ENCODE measurements around the gene TBPL1.
"Not testable (repeated sequence)": the region's sequence is repeated elsewhere in the genome, so short reads cannot be mapped to it uniquely, and the experiment has no call there.

The TBPL1 gene

DNA sequence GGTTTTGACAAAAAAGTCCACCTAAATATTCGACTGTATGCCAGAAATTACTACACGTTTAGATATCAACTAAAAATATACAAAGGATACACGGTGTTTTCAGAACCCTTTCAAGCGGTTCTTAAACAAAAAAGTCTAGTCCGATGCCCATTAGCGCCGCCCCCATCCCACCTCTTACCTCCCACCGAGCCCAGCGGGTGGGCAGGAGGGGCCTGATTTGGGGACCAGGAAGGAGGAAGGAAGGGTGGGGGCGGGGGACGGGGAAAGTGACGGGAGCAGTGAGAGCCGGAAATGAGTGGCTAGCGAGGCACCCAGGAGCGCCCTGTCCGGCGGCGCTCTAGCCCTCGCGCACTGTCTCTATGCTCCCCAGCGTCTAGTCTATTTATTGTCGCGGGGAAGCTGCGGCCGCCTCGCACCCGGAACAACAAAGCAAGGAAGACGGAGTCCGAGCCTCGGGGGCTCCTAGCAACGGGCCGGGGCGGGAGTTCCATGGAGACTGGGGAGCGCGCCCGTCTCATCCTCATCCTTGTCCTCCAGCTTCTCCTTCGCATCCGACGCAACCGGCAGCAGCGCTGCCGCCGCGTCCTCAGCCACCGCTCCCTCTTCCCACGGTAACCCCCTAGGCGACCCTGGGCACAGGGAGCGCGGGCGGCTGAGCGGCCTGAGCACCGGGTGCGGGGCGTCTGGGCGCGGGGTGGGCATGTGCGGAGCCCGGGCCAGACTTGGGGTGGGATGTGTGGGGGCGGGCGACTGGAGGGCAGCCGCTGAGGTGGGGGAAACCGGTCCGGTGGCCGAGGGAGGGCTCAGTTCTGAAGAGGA, at the start of gene TBPL1:
TSS of gene TBPL1 (plus strand) at position 410 of the 819 bp plus-strand sequence. CDS start 26,902 bp downstream, outside the sequence.
- DNase-seq (ENCODE audit: low spot score) = peak; percentile 96

DNA sequence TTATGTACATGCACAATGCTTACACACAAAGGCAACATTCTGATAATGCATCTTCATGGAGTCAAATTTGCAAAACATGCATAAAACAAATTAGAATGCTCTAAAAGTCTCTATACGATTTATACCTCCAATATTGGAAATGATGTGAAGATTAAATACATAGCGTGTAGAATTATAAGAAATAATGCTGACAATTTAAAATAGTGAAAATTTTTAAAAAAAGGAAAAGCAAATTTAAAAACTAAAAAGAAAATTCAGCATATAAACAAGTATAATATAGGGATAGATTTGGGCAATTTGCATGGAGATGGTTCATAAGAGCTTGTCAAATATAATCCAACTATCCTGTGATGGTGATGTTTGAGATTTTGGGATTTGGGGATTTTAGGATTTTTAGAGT, 49.2 kb upstream of the TBPL1 start:
- DNase-seq (ENCODE audit: low spot score) = no peak

DNA sequence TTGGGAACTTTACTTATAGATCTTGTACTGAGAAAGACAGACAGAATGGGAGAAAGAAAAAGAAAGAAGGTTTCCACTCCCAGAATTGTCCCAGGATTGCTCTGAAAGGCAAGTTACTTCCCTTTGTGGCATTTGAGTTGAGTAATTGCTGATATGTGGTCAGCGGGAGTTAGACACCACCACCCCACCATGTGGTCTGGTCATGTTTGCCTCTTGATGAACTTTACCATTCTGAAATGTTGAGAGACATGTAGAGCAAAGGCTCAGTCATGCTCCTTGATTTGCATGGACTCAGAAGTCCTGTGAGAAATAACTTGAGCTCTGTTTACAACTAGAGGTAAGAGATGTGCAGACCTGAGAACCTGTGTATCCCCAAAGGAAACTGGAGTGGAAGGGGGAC, 47.0 kb upstream of the TBPL1 start:
- DNase-seq (ENCODE audit: low spot score) = no peak

DNA sequence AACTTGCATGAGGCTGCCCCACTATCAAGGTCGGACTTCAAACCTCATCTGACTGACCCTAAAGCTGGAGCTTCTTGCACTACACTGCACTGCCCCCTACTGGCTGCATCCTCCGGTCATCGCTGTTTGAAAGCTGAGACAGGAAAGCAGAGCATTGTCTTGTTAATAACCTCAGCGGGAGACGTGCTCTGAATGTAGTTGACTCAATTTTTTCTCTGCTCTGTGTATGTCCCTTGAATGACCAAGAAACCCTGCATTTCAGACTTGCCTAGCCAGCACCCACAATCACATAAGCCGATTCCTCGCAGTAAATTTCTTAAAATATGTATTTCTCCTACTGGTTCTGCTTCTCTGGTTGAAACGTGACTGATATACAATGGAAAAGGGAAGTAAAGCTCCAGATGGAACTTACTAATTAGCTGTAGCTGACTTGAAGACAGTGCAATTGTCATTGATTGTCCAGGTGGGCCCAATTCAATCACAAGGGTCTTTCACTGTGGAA, 36.3 kb upstream of the TBPL1 start:
- peak; percentile 93 for DNase-seq (ENCODE audit: low spot score)

DNA sequence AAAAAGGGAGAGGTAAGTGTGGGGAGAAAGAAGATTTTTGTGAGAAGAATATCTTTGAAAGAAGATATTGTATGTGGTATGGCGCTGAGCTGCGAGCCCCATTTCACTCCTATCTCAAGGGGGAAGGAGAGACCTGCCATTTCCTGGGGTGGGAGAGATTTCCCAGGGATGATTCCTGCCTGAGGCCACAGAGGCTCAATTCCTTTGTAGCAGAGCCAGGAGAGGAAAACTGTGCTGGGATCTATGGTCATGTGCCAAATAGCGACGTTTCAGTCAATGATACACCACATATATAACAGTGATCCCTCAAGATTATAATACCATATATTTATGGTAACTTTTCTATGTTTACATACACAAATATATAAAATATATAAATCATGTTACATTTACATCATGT, 35.2 kb upstream of the TBPL1 start:
- no peak for DNase-seq (ENCODE audit: low spot score)

DNA sequence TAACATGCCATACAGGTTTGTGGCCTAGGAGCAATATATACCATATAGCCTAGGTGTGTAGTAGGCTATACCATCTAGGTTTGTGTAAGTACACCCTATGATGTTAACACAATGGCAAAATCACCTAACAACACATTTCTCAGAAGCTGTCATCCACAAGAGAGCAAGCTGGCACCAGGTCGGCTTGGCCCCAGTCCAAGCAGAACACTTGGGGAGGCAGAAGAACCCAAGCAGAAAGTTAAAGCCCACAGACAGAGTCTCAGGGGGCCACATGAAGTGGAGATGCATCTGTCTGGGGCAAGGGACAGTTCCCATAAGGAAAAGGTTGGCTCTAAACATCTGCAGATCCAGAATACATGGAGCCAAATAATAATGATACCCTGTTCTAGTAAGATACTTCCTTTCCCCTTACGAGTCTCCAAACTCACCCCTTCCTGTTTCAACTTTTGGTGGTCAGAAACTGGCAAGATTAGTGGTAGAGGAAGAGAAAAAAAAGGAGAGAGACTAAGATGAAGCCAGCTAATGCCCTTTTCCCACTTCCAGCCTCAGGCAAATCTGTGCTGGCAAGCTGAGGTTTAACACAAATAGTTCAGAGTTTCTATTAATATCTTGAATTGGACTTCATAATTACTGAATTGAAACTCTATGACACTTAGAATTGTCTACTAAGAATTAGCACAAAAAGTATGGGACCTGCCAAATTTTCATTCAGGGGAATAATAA, 34.7 kb upstream of the TBPL1 start:
- DNase-seq (ENCODE audit: low spot score) = no peak

DNA sequence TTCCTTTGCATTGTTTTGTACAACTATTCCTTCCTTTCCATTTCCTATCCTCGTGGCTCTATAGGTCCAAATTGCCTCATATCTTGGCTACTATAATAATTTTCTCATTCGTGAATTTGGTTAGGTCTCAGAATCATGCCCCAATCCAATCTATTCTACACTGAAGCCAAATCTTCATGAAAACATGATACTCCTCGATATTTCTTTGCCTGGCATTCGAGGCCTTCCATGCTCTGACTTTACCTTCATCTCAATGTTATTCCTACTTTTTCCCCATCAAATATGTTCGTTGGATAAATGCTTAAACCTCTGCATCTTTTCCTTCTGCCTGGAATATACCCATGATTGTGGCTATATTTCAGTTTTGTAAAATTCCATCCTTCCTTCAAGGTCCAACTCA, 33.7 kb upstream of the TBPL1 start:
- DNase-seq (ENCODE audit: low spot score) = no peak

DNA sequence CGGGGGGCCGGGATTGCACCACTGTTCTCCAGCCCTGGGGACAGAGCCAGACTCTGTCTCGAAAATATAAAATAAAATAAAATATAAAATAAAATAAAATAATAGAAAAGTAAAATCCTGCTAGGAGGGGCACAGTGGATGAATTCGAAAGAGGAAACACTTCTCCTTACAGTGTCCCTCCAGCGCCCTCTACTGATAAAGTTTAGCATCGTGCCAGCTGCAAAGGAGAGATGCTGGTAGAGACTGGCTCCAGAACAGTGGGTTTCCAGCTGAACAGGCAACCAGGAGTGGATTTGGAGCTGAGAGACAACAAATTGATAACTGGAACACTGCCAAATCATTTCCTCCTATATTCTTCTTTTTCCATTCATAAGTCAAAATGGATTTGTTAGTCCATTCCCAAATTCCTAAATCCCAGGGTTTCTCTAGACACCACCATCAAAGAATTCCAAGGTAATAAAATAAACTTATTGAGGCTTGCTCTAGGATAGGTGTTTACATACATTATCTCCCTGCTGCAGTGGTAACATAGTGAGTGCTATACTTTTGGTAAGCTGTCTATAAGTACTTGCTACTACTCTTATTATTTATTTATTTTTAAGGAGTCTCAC, 31.7 kb upstream of the TBPL1 start:
- DNase-seq (ENCODE audit: low spot score) = peak; percentile 78

DNA sequence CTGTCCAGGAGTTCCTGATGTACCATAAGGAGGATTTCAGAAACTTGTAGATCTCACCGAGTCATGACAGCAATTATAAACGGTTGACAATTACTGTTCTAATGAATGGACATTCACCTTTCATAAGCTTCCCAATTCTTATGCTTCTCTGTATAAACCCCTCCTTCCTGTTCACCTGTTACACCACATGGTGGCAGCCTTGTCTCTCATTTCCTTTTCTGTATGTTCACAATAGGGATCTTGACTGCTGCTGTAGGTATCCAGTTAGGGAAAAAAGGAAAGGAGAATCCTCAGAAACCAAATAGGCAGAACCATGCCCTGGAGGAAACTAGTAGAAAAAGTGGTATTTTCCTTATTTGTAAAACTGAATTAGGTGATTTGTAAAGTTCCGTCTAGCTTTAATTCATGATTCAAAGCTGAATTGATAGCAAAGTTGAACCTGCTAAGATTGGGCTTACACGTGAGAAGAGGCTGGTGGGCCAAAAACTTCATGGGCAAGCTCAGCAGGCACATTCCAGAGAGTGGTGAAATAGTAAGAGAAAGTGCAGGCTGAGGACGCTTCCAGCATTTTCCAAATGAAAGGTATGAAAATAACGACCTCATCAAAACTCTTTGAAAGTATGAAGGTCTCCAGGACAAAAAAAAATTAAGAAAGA, 29.0 kb upstream of the TBPL1 start:
- peak; percentile 58 for DNase-seq (ENCODE audit: low spot score)

DNA sequence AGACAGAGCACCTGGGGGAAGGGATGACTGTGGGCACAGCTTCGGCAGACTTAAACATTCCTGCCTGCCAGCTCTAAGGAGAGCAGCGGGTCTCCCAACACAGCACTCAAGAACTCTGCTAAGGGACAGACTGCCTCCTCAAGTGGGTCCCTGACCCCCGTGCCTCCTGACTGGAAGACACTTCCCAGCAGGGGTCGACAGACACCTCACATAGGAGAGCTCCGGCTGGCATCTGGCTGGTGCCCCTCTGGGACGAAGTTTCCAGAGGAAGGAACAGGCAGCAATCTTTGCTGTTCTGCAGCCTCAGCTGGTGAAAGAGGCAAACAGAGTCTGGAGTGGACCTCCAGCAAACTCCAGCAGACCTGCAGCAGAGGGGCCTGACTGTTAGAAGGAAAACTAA, 21.8 kb upstream of the TBPL1 start:
- not testable (repeated sequence) for DNase-seq (ENCODE audit: low spot score)

DNA sequence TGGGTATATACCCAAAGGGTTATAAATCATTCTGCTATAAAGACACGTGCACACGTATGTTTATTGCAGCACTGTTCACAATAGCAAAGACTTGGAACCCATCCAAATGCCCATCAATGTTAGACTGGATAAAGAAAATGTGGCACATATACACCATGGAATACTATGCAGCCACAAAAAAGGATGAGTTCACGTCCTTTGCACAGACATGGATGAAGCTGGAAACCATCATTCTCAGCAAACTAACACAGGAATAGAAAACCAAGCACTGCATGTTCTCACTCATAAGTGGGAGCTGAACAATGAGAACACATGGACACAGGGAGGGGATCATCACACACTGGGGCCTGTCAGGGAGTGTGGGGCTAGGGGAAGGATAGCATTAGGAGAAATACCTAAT, 16.7 kb upstream of the TBPL1 start:
- not testable (repeated sequence) for DNase-seq (ENCODE audit: low spot score)

DNA sequence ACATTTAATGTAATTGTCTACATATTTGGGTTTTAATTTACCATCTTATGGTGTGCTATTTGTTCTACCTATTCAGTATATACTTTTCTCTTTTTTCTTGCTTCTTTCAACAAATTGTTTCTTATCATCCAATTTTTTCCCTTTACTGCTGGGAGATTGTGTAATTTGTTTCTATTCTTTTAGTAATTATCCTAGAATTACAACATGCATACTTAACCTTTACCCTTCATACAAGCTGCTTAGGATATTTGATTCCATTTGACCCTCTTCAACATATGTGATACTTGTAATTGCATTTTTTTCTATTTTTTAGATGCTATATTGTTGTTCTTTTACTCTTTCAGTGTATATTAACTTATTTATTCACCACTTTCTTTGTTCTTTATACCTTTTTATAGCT, 15.1 kb upstream of the TBPL1 start:
- DNase-seq (ENCODE audit: low spot score) = no peak

DNA sequence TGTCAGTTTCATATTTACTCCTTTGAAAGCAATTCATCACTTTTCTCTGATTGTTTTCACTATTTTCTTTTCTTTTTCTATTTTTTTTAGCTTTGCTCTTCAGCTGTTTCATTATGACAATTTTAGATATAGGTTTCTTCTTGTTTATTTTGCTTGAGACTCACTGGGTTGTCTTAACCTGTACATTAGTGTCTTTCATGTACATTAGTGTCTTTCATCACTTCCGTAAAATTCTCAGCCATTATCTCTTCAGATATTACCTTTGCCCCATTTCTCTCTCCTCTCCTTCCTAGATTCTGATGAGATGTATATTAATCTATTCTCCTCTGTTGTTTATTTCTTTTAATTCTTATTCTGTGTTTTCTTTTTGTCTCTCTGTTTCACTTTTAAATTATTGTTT, 14.5 kb upstream of the TBPL1 start:
- no peak for DNase-seq (ENCODE audit: low spot score)

DNA sequence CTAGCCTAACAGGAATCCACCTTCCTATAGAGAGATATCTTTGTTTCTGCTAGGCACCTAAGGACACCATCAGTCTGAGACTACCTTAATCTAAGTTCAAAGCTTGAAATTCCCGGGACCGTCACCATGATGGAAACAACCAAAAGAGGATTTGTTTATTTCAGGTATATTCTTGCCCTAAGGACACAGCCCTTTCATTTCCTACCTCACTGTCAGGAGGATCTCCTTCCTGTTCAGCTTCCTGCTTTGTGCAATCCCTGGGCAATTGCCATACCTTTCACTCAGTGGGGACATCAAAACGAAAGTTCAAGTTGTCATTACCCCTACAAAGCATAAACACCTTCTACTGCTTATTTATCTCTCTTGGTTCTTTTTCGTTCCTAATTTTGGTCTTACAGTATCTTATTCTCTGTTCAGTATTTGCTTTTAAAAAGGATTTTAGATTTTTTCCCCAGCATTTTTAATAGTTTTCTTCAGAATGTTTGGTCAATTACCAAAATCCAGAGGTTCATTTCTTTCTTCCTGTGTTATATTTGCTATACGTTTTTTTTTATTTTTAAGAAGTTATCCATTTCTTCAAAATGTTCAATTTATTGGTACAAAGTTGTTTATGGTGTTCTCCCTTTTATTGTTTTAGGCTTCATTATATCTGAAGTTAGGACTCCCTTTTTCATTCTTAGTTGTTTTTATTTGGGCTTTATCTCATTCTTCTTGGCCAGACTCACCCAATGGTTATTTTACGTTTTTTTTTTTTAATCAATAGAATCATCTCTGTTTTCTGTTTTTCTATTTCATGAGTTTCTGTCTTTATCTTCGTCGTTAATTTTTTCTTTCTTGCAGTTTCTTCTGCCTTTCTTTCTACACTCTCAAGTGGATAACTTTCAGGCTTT, 13.0 kb upstream of the TBPL1 start:
- no peak for DNase-seq (ENCODE audit: low spot score)

DNA sequence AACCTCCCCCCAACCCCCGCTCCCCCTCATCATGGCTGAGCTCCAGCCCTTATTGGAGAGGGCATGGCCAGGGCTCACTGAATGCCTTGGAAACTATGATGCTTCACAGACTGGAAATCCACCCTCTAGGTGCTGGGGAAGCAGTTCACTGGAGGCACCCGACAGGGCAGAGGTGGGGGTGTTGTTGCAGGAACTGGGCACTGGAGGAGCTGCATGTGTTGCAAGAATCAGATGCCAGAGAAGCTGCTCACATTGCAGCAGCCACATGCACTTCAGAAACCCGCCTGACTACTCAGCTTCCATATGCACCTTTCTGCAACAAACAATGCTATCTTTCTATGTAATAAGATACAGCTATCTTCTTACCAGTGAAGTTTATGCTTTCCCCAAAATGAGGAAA, 7.9 kb upstream of the TBPL1 start:
- no peak for DNase-seq (ENCODE audit: low spot score)

DNA sequence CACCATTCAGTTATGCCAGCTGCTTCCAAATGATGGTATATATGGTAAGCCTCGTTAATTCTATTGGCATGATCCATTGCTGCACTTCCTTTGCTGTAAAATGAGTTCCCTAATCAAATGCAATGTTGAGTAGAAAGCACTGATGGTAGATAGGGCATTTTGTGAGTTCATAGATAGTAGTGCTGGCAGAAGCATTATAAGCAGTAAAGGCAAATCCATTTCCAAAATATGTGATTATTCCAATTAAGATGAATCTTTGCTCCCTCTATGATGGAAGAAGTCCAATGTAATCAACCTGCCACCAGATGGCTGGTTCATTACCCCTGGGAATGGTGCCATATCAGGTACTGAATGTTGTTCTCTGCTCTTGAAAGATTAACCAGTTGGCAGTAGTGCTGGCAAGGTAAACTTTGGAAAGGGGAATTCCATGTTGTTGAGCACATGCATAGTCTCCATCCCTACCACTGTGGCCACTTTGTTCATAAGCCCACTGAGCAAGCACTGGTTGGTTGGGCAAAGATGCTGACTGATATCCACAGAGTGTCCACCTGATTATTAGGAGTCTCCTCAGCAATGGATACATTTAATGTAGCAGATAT, 5.6 kb upstream of the TBPL1 start:
- no peak for DNase-seq (ENCODE audit: low spot score)

DNA sequence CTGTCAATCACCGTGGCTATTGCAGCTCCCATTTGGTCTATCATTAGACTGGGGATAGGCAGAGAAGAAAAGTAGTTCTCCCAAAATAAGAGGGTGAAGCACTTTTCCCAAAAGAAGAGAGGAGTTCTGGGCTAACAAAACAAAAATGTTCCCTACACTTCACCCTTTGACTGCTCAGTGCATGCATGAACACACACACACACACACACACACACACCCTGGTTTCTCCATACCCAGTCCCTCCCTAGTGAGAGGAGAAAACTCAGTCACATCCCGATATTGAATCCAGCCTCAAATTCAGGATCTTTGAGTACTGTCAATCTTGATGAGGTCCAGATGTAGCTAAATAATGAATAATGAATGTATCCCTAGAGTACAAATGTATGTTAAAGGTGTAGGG, 4.6 kb upstream of the TBPL1 start:
- no peak for DNase-seq (ENCODE audit: low spot score)

DNA sequence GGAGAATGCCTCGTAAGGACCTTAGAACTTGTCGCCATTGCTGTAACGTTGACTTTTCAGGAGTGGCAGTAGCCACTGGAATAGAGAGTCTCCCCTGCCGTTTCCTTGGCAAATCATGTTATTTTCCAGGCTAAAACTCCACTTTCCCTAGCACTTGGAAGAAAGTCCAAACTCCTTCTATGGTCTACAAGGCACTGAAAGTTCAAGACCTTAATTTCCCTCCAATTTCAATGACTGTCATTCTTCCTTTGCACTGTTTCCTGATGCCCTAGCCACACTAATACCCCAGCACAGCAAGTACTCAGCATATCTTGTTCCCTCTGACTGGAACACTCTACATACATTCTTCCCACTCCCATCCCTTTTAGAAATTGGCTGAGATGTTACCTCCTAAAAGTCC, 1.8 kb upstream of the TBPL1 start:
- DNase-seq (ENCODE audit: low spot score) = no peak

DNA sequence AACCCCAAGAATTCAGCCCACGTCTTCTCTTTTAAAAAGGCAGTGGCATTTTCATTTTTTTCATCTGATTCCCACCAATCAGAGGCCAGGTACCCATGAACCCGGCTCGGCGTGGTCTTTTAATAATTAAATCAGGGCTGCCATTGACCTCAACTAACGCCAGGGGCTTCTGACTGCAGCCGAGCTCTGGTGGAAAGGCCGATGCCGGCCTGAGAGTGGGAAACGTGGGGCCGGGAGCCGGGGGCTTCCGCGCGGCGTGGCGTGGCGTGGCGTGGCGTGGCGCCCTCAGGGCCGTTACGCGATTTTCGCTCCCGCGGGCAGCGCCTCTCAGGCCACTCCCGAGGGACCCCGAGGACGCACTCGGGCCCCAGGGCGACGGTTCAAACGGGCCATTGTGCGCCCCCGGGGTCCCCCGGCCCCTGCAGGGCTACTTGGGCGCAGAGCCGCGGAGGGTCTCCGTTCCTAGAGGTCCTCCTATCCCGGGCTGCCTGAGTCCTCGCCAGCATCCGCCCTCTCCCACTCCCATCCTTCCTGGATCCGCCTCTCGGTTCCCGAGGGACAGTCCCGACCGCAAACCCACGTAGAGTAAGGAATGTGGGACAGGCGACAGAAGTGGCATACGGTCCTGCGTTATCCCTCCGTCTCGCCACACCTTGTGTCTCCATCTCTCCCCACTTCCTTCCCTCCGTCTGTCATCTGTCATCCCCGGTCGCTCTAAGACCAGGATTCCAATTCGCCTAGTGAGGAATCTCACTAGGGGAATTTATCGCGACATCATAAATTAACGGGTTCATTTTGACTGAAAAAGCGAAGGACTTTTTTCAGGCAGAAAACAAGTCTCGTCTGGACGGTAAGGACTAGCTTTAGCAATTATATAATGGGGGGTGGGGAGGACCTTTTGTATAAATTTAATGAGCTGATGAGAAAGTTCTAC, 876 bp upstream of the TBPL1 start:
- DNase-seq (ENCODE audit: low spot score) = peak; percentile 68

All from ecto neural progenitor cell (in vitro differentiated cells).